BE2C (cell line): ENCODE results near the gene CARD9.

ENCODE experiments used
- DNase-seq: peaks from one replicate; pipeline ENCODE4 v3.0.0-alpha.2; 2020
- H3K27me3 ChIP-seq: fragments of 250-450 bp; sonication (Bioruptor Pico); 2 replicates; pipeline ENCODE4 v1.5.1; 2020; ENCODE audit warnings: mild to moderate bottlenecking
- H3K36me3 ChIP-seq: fragments of 250-450 bp; sonication (Bioruptor Pico); 2 replicates; pipeline ENCODE4 v1.5.1; 2020; ENCODE audit warnings: mild to moderate bottlenecking
- H3K4me1 ChIP-seq: fragments of 250-450 bp; sonication (Bioruptor Pico); 2 replicates; pipeline ENCODE4 v1.5.1; 2020
- H3K4me3 ChIP-seq: 2 replicates; pipeline ENCODE4 v1.5.1; 2011; ENCODE audit warnings: low read depth, low read length
- H3K9me3 ChIP-seq: fragments of 250-450 bp; sonication (Bioruptor Pico); 2 replicates; pipeline ENCODE4 v1.5.1; 2020
- TF ChIP-seq, protein P1 (sequence below): IDR thresholded peaks from 2 replicates; pipeline ENCODE4 v1.5.1; 2012; ENCODE audit warnings: mild to moderate bottlenecking, low read depth, low read length

CARD9 gene

DNA sequence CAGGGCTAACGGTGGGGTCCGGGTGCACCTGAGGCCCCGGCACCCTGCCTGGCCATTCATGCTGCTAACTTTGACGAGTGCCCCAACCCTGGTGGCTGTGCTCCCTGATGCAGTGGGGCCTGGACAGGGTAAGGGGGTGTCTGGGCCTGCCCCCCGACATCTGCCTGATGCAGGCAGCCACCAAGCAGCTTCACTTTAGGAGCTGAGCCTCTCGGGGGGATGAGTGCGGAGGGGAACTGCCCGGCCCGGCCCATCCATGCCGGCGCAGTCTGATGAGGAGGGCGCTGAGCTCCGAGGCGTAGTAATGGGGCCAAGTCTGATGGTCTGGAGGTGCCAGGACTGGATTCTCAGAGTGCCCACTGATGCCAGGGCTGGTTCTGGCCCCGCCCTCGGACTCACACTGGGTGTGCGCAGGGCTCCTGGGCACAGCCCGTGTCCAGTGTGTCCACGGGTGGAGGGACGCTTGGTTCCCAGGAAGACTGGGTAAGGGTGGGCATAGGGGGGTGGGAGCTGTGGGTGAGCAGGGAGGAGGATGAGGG lies 26.5 kb downstream of the CARD9 start:
- DNase-seq = no peak
- H3K4me1 ChIP-seq = peaks cover 41% of the 10 kb centered on the region
- no peaks in the 10 kb centered on the region; the same call in 1 of the 2 replicates for H3K9me3 ChIP-seq
- H3K36me3 ChIP-seq = no peaks in the 10 kb centered on the region
- no peaks in the 10 kb centered on the region for H3K27me3 ChIP-seq
- no peak overlapping the region for H3K4me3 ChIP-seq
- TF ChIP-seq, protein P1, sequence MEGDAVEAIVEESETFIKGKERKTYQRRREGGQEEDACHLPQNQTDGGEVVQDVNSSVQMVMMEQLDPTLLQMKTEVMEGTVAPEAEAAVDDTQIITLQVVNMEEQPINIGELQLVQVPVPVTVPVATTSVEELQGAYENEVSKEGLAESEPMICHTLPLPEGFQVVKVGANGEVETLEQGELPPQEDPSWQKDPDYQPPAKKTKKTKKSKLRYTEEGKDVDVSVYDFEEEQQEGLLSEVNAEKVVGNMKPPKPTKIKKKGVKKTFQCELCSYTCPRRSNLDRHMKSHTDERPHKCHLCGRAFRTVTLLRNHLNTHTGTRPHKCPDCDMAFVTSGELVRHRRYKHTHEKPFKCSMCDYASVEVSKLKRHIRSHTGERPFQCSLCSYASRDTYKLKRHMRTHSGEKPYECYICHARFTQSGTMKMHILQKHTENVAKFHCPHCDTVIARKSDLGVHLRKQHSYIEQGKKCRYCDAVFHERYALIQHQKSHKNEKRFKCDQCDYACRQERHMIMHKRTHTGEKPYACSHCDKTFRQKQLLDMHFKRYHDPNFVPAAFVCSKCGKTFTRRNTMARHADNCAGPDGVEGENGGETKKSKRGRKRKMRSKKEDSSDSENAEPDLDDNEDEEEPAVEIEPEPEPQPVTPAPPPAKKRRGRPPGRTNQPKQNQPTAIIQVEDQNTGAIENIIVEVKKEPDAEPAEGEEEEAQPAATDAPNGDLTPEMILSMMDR = no peak

DNA sequence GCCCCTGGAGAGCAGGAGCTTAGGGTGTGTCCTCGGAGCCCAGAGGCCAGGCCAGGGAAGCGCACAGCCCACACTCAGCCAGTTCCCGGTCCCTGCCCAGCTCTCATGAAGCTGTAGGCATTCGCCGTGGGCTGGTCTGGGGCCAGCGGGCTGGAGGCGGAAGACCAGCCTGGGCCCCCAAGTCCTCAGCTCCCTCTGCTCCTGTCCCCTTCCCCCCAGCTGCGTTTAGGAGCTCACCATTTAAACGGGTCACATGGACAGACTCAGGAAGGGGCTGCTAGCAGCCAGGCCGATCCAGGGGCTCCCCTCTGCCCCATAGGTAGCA lies 27.4 kb downstream of the CARD9 start:
- DNase-seq = no peak
- TF ChIP-seq, protein P1 = no peak
- H3K9me3 ChIP-seq = no peaks in the 10 kb centered on the region; the same call in 1 of the 2 replicates
- peak overlapping the region; percentile 29; the same call in 1 of the 2 replicates for H3K4me3 ChIP-seq
- peaks cover 1% of the 10 kb centered on the region for H3K36me3 ChIP-seq
- H3K27me3 ChIP-seq = no peaks in the 10 kb centered on the region
- peaks cover 41% of the 10 kb centered on the region for H3K4me1 ChIP-seq

DNA sequence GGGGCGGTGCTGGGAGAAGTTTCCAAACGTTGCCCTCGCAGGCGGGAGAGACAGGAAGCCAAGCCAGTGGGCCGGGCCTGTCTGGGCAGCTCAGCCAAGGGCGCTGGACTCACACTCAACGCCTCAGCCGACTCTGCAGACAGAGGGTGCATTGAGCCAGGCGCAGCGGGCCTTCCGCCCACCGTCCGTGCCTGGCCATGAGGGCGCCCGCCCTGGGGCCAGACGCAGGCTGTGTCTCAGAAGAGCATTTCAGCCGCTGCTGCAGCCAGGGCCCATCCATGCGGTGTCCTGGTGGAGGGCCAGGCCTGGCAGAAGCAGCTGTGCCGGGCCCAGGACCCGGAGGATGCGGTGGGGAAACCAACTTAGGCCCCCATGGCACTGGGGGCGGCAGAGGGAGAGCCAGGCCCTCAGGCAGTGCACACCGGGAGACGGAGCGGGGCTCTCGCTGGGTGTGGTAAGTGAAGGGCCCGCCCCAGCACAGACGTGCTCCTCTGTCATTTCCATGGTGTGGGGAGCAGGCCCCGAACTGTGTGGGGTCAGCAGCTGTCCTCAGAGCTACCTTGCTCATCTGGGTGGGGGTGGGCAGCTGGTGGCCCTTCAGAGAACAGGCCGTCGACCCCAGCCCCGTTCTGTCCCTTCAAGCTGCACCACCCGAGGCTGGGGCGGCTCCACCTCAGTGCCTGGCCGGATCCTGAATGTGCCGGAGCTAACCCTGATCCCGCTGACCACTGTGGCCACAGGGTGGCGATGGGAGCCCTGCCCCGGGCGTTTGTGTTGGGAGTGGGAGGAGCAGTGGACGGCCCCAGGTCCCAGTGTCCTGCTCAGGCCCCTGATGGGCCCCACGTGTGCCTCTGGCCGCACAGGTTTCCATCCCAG lies 27.9 kb downstream of the CARD9 start:
- Histone ChIP-seq H3K4me1 (peaks cover 41% of the 10 kb centered on the region), H3K4me3 (peak overlapping the region; percentile 29; the same call in 1 of the 2 replicates), H3K9me3 (no peaks in the 10 kb centered on the region), H3K27me3 (no peaks in the 10 kb centered on the region), H3K36me3 (peaks cover 6% of the 10 kb centered on the region)
- TF ChIP-seq, protein P1 = peak; percentile 35
- DNase-seq = peak; percentile 74

DNA sequence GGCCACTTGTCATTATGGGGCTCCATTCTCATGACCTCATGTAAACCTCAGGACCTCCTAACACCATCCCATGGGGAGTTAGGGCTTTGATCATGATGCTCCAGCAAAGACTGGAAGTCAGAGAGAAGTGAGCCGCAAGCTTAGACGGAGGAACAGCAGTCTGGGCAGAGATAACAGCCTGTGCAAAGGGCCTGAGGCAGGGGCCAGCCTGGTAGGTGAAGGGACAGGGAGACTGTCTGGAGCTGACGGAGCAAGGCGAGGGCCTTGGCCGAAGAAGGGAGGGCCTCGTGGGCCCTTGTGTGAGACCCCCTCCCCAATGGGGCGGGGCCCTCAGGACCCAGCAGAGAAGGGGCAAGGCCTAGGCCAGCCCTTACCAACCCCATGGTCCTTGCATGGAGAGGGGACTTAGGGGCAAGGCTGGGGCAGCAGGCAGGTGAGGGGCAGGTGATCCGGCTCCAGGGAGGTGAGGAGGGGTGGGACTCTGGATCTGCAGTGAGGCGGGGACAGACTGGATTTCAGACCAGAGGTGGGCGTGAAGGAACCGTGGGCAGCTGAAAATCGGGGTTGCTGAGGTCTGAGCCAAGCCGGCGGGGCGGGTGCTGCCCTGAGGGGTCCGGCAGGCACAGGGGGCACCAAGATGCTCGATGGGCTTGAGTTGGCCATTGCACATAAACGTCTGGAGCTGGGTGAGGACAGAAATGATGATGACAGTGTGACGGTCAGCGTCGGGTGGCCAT lies 28.8 kb downstream of the CARD9 start:
- no peaks in the 10 kb centered on the region for H3K27me3 ChIP-seq
- peaks cover 10% of the 10 kb centered on the region for H3K36me3 ChIP-seq
- DNase-seq = no peak
- peaks cover 41% of the 10 kb centered on the region for H3K4me1 ChIP-seq
- no peak overlapping the region for H3K4me3 ChIP-seq
- no peaks in the 10 kb centered on the region for H3K9me3 ChIP-seq
- TF ChIP-seq, protein P1 = no peak

DNA sequence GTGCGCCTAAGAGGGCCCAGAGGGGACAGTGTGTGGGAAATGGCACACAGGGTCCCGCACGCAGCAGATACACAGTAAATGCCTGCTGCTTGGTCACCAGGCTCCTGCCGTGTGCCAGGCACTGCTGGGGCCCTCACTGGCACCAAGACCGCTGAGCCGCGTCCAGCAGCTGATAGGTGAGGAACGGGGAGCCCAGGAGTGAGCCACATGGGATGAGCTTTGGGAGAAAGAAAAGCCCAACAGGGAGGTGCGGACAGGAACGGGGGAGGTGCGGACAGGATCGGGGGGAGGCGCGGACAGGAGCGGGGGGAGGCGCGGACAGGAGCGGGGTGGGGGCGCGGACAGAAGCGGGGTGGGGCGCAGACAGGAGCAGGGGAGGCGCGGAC lies 29.6 kb downstream of the CARD9 start:
- TF ChIP-seq, protein P1 = no peak

More for the DNA sequence above, 29.6 kb downstream of the CARD9 start:
- Histone ChIP-seq H3K36me3 (peaks cover 14% of the 10 kb centered on the region), H3K4me3 (no peak overlapping the region), H3K27me3 (no peaks in the 10 kb centered on the region), H3K4me1 (peaks cover 39% of the 10 kb centered on the region), H3K9me3 (no peaks in the 10 kb centered on the region)
- no peak for DNase-seq
